Activated naive CD8-positive, alpha-beta T cell treated with anti-CD3 and anti-CD28 coated beads, Interleukin-2, amount 50 U/mL, for 24 hours (primary cell): ENCODE measurements around the gene CD40.

Experiments
- ATAC-seq: fragments of 150-1000 bp; cut with Tn5 transposase; one replicate; pipeline ENCODE4 v1.10.0; 2021
- DNase-seq: peaks from one replicate; pipeline ENCODE4 v3.0.0; 2021
- H3K27ac Mint-ChIP-seq: one replicate; pipeline ENCODE4 v1.8.0; 2021; ENCODE audit warnings: mild to moderate bottlenecking, mixed read lengths
- H3K27me3 Mint-ChIP-seq: one replicate; pipeline ENCODE4 v1.8.0; 2021; ENCODE audit warnings: mixed read lengths
- H3K36me3 Mint-ChIP-seq: one replicate; pipeline ENCODE4 v1.8.0; 2021; ENCODE audit warnings: low read depth, mixed read lengths
- H3K4me1 Mint-ChIP-seq: one replicate; pipeline ENCODE4 v1.8.0; 2021; ENCODE audit warnings: mixed read lengths
- H3K4me3 Mint-ChIP-seq: one replicate; pipeline ENCODE4 v1.8.0; 2021; ENCODE audit warnings: mild to moderate bottlenecking, moderate library complexity, mixed read lengths
- H3K9me3 Mint-ChIP-seq: one replicate; pipeline ENCODE4 v1.8.0; 2021; ENCODE audit warnings: mixed read lengths

CD40 gene

GRCh38 chr20:46108435-46108841, 9.7 kb upstream of the CD40 start:
- H3K27me3 Mint-ChIP-seq: peaks cover 41% of the 10 kb centered on the region
- DNase-seq (no peak), ATAC-seq (peak; percentile 17)
- peaks cover 23% of the 10 kb centered on the region for H3K4me1 Mint-ChIP-seq
- H3K9me3 Mint-ChIP-seq: no peaks in the 10 kb centered on the region
- H3K27ac Mint-ChIP-seq: peak overlapping the region; percentile 30
- no peak overlapping the region for H3K4me3 Mint-ChIP-seq
- H3K36me3 Mint-ChIP-seq: no peaks in the 10 kb centered on the region

- Mint-ChIP-seq H3K9me3 (no peaks in the 10 kb centered on the region), H3K27ac (peak overlapping the region; percentile 30), H3K36me3 (no peaks in the 10 kb centered on the region), H3K4me1 (peaks cover 23% of the 10 kb centered on the region), H3K4me3 (no peak overlapping the region), H3K27me3 (peaks cover 41% of the 10 kb centered on the region)
- DNase-seq: no peak
- no peak for ATAC-seq
These were observed 9.1 kb upstream of the CD40 start for GRCh38 chr20:46108976-46109375.

- Mint-ChIP-seq H3K4me1 (peaks cover 23% of the 10 kb centered on the region), H3K4me3 (peak overlapping the region; percentile 2), H3K27ac (peak overlapping the region; percentile 44), H3K27me3 (peaks cover 37% of the 10 kb centered on the region), H3K36me3 (no peaks in the 10 kb centered on the region), H3K9me3 (no peaks in the 10 kb centered on the region)
- DNase-seq: peak; percentile 44
- peak; percentile 83 for ATAC-seq
These were observed 6.9 kb upstream of the CD40 start for GRCh38 chr20:46111028-46111835.

GRCh38 chr20:46111836-46112212, 6.3 kb upstream of the CD40 start:
- no peak overlapping the region for H3K27ac Mint-ChIP-seq
- DNase-seq (no peak), ATAC-seq (no peak)
- no peaks in the 10 kb centered on the region for H3K36me3 Mint-ChIP-seq
- peaks cover 34% of the 10 kb centered on the region for H3K27me3 Mint-ChIP-seq
- H3K4me3 Mint-ChIP-seq: peak overlapping the region; percentile 2
- H3K9me3 Mint-ChIP-seq: no peaks in the 10 kb centered on the region
- peaks cover 23% of the 10 kb centered on the region for H3K4me1 Mint-ChIP-seq

GRCh38 chr20:46112430-46113112, 5.5 kb upstream of the CD40 start:
- H3K36me3 Mint-ChIP-seq: no peaks in the 10 kb centered on the region
- peaks cover 28% of the 10 kb centered on the region for H3K27me3 Mint-ChIP-seq
- H3K4me3 Mint-ChIP-seq: no peak overlapping the region
- H3K4me1 Mint-ChIP-seq: peaks cover 22% of the 10 kb centered on the region
- no peaks in the 10 kb centered on the region for H3K9me3 Mint-ChIP-seq
- DNase-seq: no peak
- no peak for ATAC-seq
- no peak overlapping the region for H3K27ac Mint-ChIP-seq

- peaks cover 27% of the 10 kb centered on the region for H3K4me1 Mint-ChIP-seq
- H3K27ac Mint-ChIP-seq: no peak overlapping the region
- no peak overlapping the region for H3K4me3 Mint-ChIP-seq
- ATAC-seq (no peak), DNase-seq (no peak)
- H3K9me3 Mint-ChIP-seq: no peaks in the 10 kb centered on the region
- no peaks in the 10 kb centered on the region for H3K36me3 Mint-ChIP-seq
- H3K27me3 Mint-ChIP-seq: peaks cover 28% of the 10 kb centered on the region
These were observed 5.0 kb upstream of the CD40 start for GRCh38 chr20:46113113-46113470.

- Mint-ChIP-seq H3K4me3 (no peak overlapping the region), H3K9me3 (no peaks in the 10 kb centered on the region), H3K36me3 (no peaks in the 10 kb centered on the region), H3K27ac (no peak overlapping the region), H3K27me3 (peaks cover 22% of the 10 kb centered on the region), H3K4me1 (peaks cover 29% of the 10 kb centered on the region)
- ATAC-seq (no peak), DNase-seq (no peak)
These were observed 3.7 kb upstream of the CD40 start for GRCh38 chr20:46114449-46114848.

- Mint-ChIP-seq H3K4me3 (peak overlapping the region; percentile 90), H3K27ac (peak overlapping the region; percentile 91), H3K9me3 (no peaks in the 10 kb centered on the region), H3K36me3 (peaks cover 2% of the 10 kb centered on the region), H3K27me3 (peaks cover 8% of the 10 kb centered on the region), H3K4me1 (peaks cover 19% of the 10 kb centered on the region)
- DNase-seq: no peak
- ATAC-seq: peak; percentile 34
These were observed 437 bp downstream of the CD40 start for GRCh38 chr20:46118481-46119020.

- H3K9me3 Mint-ChIP-seq: no peaks in the 10 kb centered on the region
- H3K27me3 Mint-ChIP-seq: peaks cover 8% of the 10 kb centered on the region
- H3K27ac Mint-ChIP-seq: peak overlapping the region; percentile 53
- peaks cover 2% of the 10 kb centered on the region for H3K36me3 Mint-ChIP-seq
- peak overlapping the region; percentile 90 for H3K4me3 Mint-ChIP-seq
- H3K4me1 Mint-ChIP-seq: peaks cover 19% of the 10 kb centered on the region
- DNase-seq (no peak), ATAC-seq (peak; percentile 35)
These were observed 973 bp downstream of the CD40 start for GRCh38 chr20:46119028-46119546.

GRCh38 chr20:46119547-46119946, 1.4 kb downstream of the CD40 start:
- DNase-seq: no peak
- H3K27ac Mint-ChIP-seq: no peak overlapping the region
- peaks cover 19% of the 10 kb centered on the region for H3K4me1 Mint-ChIP-seq
- H3K4me3 Mint-ChIP-seq: peak overlapping the region; percentile 90
- peaks cover 8% of the 10 kb centered on the region for H3K27me3 Mint-ChIP-seq
- peaks cover 6% of the 10 kb centered on the region for H3K36me3 Mint-ChIP-seq
- ATAC-seq: no peak
- H3K9me3 Mint-ChIP-seq: no peaks in the 10 kb centered on the region

GRCh38 chr20:46120136-46120535, 2.0 kb downstream of the CD40 start:
- Mint-ChIP-seq H3K9me3 (no peaks in the 10 kb centered on the region), H3K36me3 (peaks cover 6% of the 10 kb centered on the region), H3K4me1 (peaks cover 19% of the 10 kb centered on the region), H3K4me3 (peak overlapping the region; percentile 90), H3K27ac (no peak overlapping the region), H3K27me3 (peaks cover 8% of the 10 kb centered on the region)
- ATAC-seq: no peak
- no peak for DNase-seq

- peak overlapping the region; percentile 90 for H3K4me3 Mint-ChIP-seq
- H3K36me3 Mint-ChIP-seq: peaks cover 9% of the 10 kb centered on the region
- peaks cover 4% of the 10 kb centered on the region for H3K27me3 Mint-ChIP-seq
- no peak for ATAC-seq
- H3K4me1 Mint-ChIP-seq: peaks cover 19% of the 10 kb centered on the region
- no peak overlapping the region for H3K27ac Mint-ChIP-seq
- no peak for DNase-seq
- no peaks in the 10 kb centered on the region for H3K9me3 Mint-ChIP-seq
These were observed 3.2 kb downstream of the CD40 start for GRCh38 chr20:46121184-46121930.

GRCh38 chr20:46122071-46122470, 4.0 kb downstream of the CD40 start:
- Mint-ChIP-seq H3K27me3 (peaks cover 2% of the 10 kb centered on the region), H3K4me1 (peaks cover 19% of the 10 kb centered on the region), H3K9me3 (no peaks in the 10 kb centered on the region), H3K4me3 (peak overlapping the region; percentile 20), H3K27ac (no peak overlapping the region), H3K36me3 (peaks cover 9% of the 10 kb centered on the region)
- DNase-seq: no peak
- no peak for ATAC-seq
